SK-N-SH treated with all-trans-retinoic acid at 6 μM for 48 hours (cell line): ENCODE measurements around the gene SLITRK6.

ENCODE experiments used
- BACH2 ChIP-seq: fragments of 250-450 bp; sonication (Bioruptor Pico); IDR thresholded peaks from 2 replicates; pipeline ENCODE4 v1.9.0; 2021; ENCODE audit warnings: mild to moderate bottlenecking, borderline replicate concordance
- GLIS3 ChIP-seq: fragments of 250-450 bp; sonication (Bioruptor Pico); IDR thresholded peaks from 2 replicates; pipeline ENCODE4 v1.5.0; 2020; ENCODE audit warnings: mild to moderate bottlenecking, moderate library complexity
- PATZ1 ChIP-seq: fragments of 250-450 bp; sonication (Bioruptor Pico); IDR thresholded peaks from 2 replicates; pipeline ENCODE4 v1.8.0; 2020; ENCODE audit warnings: mild to moderate bottlenecking, moderate library complexity, borderline replicate concordance
- POU6F1 ChIP-seq: fragments of 250-450 bp; sonication (Bioruptor Pico); IDR thresholded peaks from 2 replicates; pipeline ENCODE4 v1.8.0; 2021; ENCODE audit warnings: low read depth, mild to moderate bottlenecking, moderate library complexity, borderline replicate concordance
- SNAI2 ChIP-seq: fragments of 250-450 bp; sonication (Bioruptor Pico); IDR thresholded peaks from 2 replicates; pipeline ENCODE4 v1.5.0; 2020; ENCODE audit warnings: mild to moderate bottlenecking, moderate library complexity
- ZC3H10 ChIP-seq: fragments of 250-450 bp; sonication (Bioruptor Pico); IDR thresholded peaks from 2 replicates; pipeline ENCODE4 v1.5.1; 2021; ENCODE audit warnings: mild to moderate bottlenecking, moderate library complexity
- ZFP3 ChIP-seq: fragments of 250-450 bp; sonication (Bioruptor Pico); IDR thresholded peaks from 2 replicates; pipeline ENCODE4 v1.5.0; 2020; ENCODE audit warnings: mild to moderate bottlenecking, moderate library complexity
- ZFP30 ChIP-seq: fragments of 450-650 bp; formaldehyde crosslinking; IDR thresholded peaks from 2 replicates; pipeline ENCODE4 v1.5.0; 2022; ENCODE audit warnings: mild to moderate bottlenecking, moderate library complexity
- ZNF565 ChIP-seq: fragments of 450-650 bp; formaldehyde crosslinking; conservative IDR thresholded peaks from 2 replicates; pipeline ENCODE4 v1.5.0; 2020; ENCODE audit warnings: low read depth, mild to moderate bottlenecking, moderate library complexity

GRCh38 chr13:85823832-85824231 is 24.6 kb upstream of the SLITRK6 start:
- no peak for TF ChIP-seq ZC3H10
- no peak for TF ChIP-seq SNAI2 (CRISPR knock-in tag)
- TF ChIP-seq ZFP3, result no peak
- no peak for TF ChIP-seq PATZ1 (CRISPR knock-in tag)
- TF ChIP-seq POU6F1 (CRISPR knock-in tag), result no peak
- no peak for TF ChIP-seq BACH2 (CRISPR knock-in tag)
- TF ChIP-seq ZFP30, result no peak
- no peak for TF ChIP-seq ZNF565 (CRISPR knock-in tag)
- TF ChIP-seq GLIS3, result no peak
